Mesothelial cell of epicardium (in vitro differentiated cells): Measurements from ENCODE around the gene AIP. TPM values are rescaled to one million over a fixed set of nuclear protein-coding genes. Genes with fewer than 3 reads are reported as not detected.
A peak's percentile ranks its signal among the peaks of the same experiment; 100 is the strongest.
"Not testable (repeated sequence)": the region's sequence is repeated elsewhere in the genome, so short reads cannot be mapped to it uniquely, and the experiment has no call there.

ENCODE experiments used
- DNase-seq, 2 experiments: peaks; one replicate each; pipeline ENCODE4 v3.0.0; 2021; ENCODE audit warnings: low spot score in 2 of 2; ENCODE audit not compliant: unreplicated experiment in 2 of 2
- H3K27ac Mint-ChIP-seq: 2 replicates; pipeline ENCODE4 v1.8.0; 2021; ENCODE audit warnings: mixed read lengths
- H3K27me3 Mint-ChIP-seq: 2 replicates; pipeline ENCODE4 v1.8.0; 2021; ENCODE audit warnings: low read depth, mixed read lengths
- H3K36me3 Mint-ChIP-seq: 2 replicates; pipeline ENCODE4 v1.8.0; 2021; ENCODE audit warnings: mixed read lengths
- H3K4me1 Mint-ChIP-seq: 2 replicates; pipeline ENCODE4 v1.8.0; 2021; ENCODE audit warnings: mixed read lengths
- H3K4me3 Mint-ChIP-seq: 2 replicates; pipeline ENCODE4 v1.8.0; 2021; ENCODE audit warnings: mild to moderate bottlenecking, moderate library complexity, mixed read lengths
- H3K9me3 Mint-ChIP-seq: 2 replicates; pipeline ENCODE4 v1.8.0; 2021; ENCODE audit warnings: mixed read lengths
- total RNA-seq: library from RNA; stranded (reverse); gene quantifications from 3 replicates; pipeline ENCODE4 v1.2.1, GENCODE V29; 2021
- TF ChIP-seq, protein P1 (sequence below): fragments of 200-600 bp; sonication (generic); IDR thresholded peaks from one replicate; pipeline ENCODE4 v1.5.0; 2021; ENCODE audit warnings: antibody characterized with exemption; ENCODE audit not compliant: unreplicated experiment

The AIP gene
- total RNA-seq, 1 donor from 2014 or later = 44.6 TPM

DNA sequence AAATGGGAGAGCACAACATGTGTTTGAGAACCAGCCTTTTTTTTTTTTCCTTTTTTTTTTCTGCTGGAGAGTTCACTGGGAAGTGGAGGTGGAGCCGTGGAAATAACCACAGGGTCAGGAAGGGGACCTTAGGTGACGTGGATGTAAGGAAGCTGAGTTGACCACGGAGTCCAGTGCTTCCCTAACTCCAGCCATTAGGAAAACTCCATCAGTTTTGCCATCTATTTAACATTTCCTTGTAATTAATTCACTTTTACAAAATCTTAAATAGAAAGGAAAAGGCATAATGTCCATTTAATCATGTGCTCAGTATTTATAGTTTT is 27.2 kb downstream of the AIP start:
- no peaks in the 10 kb centered on the region for H3K9me3 Mint-ChIP-seq
- no peaks in the 10 kb centered on the region for H3K36me3 Mint-ChIP-seq
- no peak overlapping the region for H3K27ac Mint-ChIP-seq
- DNase-seq = no peak
- peak overlapping the region; percentile 79 for H3K4me3 Mint-ChIP-seq
- peaks cover 19% of the 10 kb centered on the region for H3K4me1 Mint-ChIP-seq
- TF ChIP-seq, protein P1, sequence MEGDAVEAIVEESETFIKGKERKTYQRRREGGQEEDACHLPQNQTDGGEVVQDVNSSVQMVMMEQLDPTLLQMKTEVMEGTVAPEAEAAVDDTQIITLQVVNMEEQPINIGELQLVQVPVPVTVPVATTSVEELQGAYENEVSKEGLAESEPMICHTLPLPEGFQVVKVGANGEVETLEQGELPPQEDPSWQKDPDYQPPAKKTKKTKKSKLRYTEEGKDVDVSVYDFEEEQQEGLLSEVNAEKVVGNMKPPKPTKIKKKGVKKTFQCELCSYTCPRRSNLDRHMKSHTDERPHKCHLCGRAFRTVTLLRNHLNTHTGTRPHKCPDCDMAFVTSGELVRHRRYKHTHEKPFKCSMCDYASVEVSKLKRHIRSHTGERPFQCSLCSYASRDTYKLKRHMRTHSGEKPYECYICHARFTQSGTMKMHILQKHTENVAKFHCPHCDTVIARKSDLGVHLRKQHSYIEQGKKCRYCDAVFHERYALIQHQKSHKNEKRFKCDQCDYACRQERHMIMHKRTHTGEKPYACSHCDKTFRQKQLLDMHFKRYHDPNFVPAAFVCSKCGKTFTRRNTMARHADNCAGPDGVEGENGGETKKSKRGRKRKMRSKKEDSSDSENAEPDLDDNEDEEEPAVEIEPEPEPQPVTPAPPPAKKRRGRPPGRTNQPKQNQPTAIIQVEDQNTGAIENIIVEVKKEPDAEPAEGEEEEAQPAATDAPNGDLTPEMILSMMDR = no peak
- H3K27me3 Mint-ChIP-seq = peaks cover 32% of the 10 kb centered on the region

GRCh38 chr11:67511558-67511957 is 28.7 kb downstream of the AIP start:
- H3K4me1 Mint-ChIP-seq = peaks cover 12% of the 10 kb centered on the region
- H3K36me3 Mint-ChIP-seq, H3K27ac Mint-ChIP-seq, DNase-seq, H3K4me3 Mint-ChIP-seq, H3K9me3 Mint-ChIP-seq: not testable (repeated sequence)
- H3K27me3 Mint-ChIP-seq = peaks cover 37% of the 10 kb centered on the region

DNA sequence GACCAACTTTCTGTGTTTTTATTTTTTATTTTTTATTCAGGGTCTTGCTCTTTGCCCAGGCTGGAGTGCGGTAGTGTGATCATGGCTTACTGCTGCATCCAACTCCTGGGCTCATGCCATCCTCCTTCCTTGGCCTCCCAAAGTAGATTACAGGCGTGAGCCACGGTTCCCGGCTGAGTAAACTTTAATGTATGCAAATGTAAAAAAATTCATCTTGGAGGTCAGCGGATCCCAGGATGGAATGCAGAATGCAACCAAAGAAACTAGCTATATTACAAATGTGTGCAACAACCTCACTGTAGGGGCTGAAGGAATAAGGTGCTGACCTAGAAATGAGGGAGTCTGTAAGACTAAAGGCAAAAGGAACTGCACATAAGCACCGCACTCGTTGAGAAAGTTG is 31.3 kb downstream of the AIP start:
- TF ChIP-seq, protein P1 = no peak
- Mint-ChIP-seq H3K27me3 (peaks cover 42% of the 10 kb centered on the region), H3K4me1 (peaks cover 1% of the 10 kb centered on the region), H3K4me3 (no peak overlapping the region), H3K36me3 (no peaks in the 10 kb centered on the region), H3K9me3 (no peaks in the 10 kb centered on the region), H3K27ac (no peak overlapping the region)
- DNase-seq = no peak

DNA sequence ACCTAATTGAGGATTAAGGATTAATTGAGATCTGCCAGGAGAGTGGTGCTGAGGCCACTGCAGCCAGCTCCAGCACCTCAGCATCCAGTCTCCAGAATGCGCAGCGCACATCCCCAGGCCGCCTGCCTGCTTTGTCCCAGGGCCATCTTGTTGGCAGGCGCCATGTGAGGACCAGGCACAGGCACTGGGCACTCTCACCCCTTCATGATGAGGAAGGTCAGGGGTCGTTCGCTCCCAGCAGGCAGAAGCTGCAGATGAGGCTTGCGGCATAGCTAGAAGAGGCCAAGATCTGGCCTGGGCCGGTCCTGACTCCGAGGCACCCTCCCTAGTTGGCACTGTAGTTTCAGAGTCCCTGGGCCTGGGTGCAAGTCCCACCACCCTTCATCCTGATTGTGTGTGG is 34.0 kb downstream of the AIP start:
- Mint-ChIP-seq H3K4me3 (no peak overlapping the region), H3K27me3 (peaks cover 32% of the 10 kb centered on the region), H3K9me3 (no peaks in the 10 kb centered on the region), H3K4me1 (no peaks in the 10 kb centered on the region), H3K27ac (no peak overlapping the region), H3K36me3 (no peaks in the 10 kb centered on the region)
- TF ChIP-seq, protein P1 = no peak
- no peak for DNase-seq

- TF ChIP-seq, protein P1 = no peak
- Mint-ChIP-seq H3K9me3 (no peaks in the 10 kb centered on the region), H3K4me3 (no peak overlapping the region), H3K4me1 (no peaks in the 10 kb centered on the region), H3K27me3 (peaks cover 28% of the 10 kb centered on the region), H3K27ac (no peak overlapping the region), H3K36me3 (no peaks in the 10 kb centered on the region)
- DNase-seq = no peak
These were observed 35.1 kb downstream of the AIP start for GRCh38 chr11:67517784-67518552.

DNA sequence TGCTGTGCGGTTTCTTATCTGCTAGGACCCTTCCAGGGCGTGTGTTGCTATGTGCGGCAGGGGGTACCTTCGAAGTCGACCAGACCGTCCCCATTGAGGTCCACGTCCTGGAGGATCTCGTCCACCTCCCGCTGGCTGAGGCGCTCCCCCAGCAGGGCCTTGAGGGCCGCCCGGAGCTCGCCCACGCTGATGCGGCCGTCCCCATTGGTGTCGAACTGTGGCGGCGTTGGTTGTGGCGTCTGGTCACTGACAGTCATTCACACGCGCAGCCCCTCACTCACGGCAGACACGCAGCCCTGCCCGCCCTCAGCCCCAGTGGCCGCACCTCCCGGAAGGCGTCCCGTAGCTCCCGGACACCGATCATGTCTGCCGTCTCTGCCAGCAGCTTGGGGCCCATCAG is 36.9 kb downstream of the AIP start:
- no peak overlapping the region for H3K4me3 Mint-ChIP-seq
- DNase-seq = no peak
- no peaks in the 10 kb centered on the region for H3K36me3 Mint-ChIP-seq
- no peaks in the 10 kb centered on the region for H3K9me3 Mint-ChIP-seq
- H3K4me1 Mint-ChIP-seq = no peaks in the 10 kb centered on the region
- peaks cover 19% of the 10 kb centered on the region for H3K27me3 Mint-ChIP-seq
- no peak overlapping the region for H3K27ac Mint-ChIP-seq
- TF ChIP-seq, protein P1 = no peak
